H9 (cell line): ENCODE data around the gene TAS2R46. TPM values are rescaled to one million over a fixed set of nuclear protein-coding genes. Genes with fewer than 3 reads are reported as not detected.

Experiments used
- DNase-seq: peaks from one replicate; pipeline ENCODE4 v3.0.0-alpha.2; 2017
- H2AFZ ChIP-seq: one replicate; pipeline ENCODE4 v1.6.1; 2013; ENCODE audit warnings: mild to moderate bottlenecking, low read length, control low read depth, moderate library complexity
- H2AK5ac ChIP-seq: 2 replicates; pipeline ENCODE4 v1.6.1; 2013; ENCODE audit warnings: low read length, control low read depth, mixed read lengths; ENCODE audit not compliant: insufficient read length
- H2BK120ac ChIP-seq: one replicate; pipeline ENCODE4 v1.6.1; 2013; ENCODE audit warnings: low read depth, mild to moderate bottlenecking, low read length, control low read depth, inconsistent platforms; ENCODE audit not compliant: poor library complexity, severe bottlenecking
- H2BK12ac ChIP-seq: 2 replicates; pipeline ENCODE4 v1.6.1; 2013; ENCODE audit warnings: low read length, control low read depth, mixed read lengths, low read depth; ENCODE audit not compliant: insufficient read length
- H2BK15ac ChIP-seq: 2 replicates; pipeline ENCODE4 v1.6.1; 2013; ENCODE audit warnings: low read depth, low read length, control low read depth
- H2BK20ac ChIP-seq: one replicate; pipeline ENCODE4 v1.6.1; 2013; ENCODE audit warnings: low read depth, mild to moderate bottlenecking, low read length, control low read depth, inconsistent platforms; ENCODE audit not compliant: poor library complexity, severe bottlenecking
- H2BK5ac ChIP-seq: 2 replicates; pipeline ENCODE4 v1.6.1; 2013; ENCODE audit warnings: low read length, control low read depth, mixed read lengths; ENCODE audit not compliant: insufficient read length
- H3K14ac ChIP-seq: 2 replicates; pipeline ENCODE4 v1.6.1; 2013; ENCODE audit warnings: low read length, control low read depth; ENCODE audit not compliant: insufficient read depth
- H3K18ac ChIP-seq: 2 replicates; pipeline ENCODE4 v1.6.1; 2013; ENCODE audit warnings: low read depth, mild to moderate bottlenecking, mixed read lengths, low read length, control low read depth; ENCODE audit not compliant: insufficient read length
- H3K23ac ChIP-seq: 2 replicates; pipeline ENCODE4 v1.6.1; 2013; ENCODE audit warnings: low read length, control low read depth, mixed read lengths, low read depth; ENCODE audit not compliant: insufficient read length
- H3K23me2 ChIP-seq: 2 replicates; pipeline ENCODE4 v1.6.1; 2013; ENCODE audit warnings: low read depth, mild to moderate bottlenecking, mixed read lengths, low read length, control low read depth; ENCODE audit not compliant: insufficient read length, poor library complexity, severe bottlenecking
- H3K27ac ChIP-seq: 2 replicates; pipeline ENCODE4 v1.5.1; 2013; ENCODE audit warnings: low read length, control low read depth, mixed read lengths, low read depth; ENCODE audit not compliant: insufficient read length
- H3K27me3 ChIP-seq: 2 replicates; pipeline ENCODE4 v1.6.1; 2013; ENCODE audit warnings: low read length, control low read depth, inconsistent platforms; ENCODE audit not compliant: insufficient read depth
- H3K4ac ChIP-seq: 2 replicates; pipeline ENCODE4 v1.6.1; 2013; ENCODE audit warnings: low read depth, mild to moderate bottlenecking, control low read depth, inconsistent platforms, low read length, moderate library complexity
- H3K4me1 ChIP-seq: 2 replicates; pipeline ENCODE4 v1.6.1; 2013; ENCODE audit warnings: low read length, control low read depth, inconsistent platforms; ENCODE audit not compliant: insufficient read depth
- H3K4me2 ChIP-seq: 2 replicates; pipeline ENCODE4 v1.6.1; 2013; ENCODE audit warnings: low read length, control low read depth, mixed read lengths; ENCODE audit not compliant: insufficient read length, insufficient read depth
- H3K56ac ChIP-seq: 2 replicates; pipeline ENCODE4 v1.6.1; 2013; ENCODE audit warnings: low read depth, mild to moderate bottlenecking, mixed read lengths, low read length, control low read depth; ENCODE audit not compliant: insufficient read length
- H3K79me1 ChIP-seq: 2 replicates; pipeline ENCODE4 v1.6.1; 2013; ENCODE audit warnings: low read depth, mild to moderate bottlenecking, moderate library complexity, low read length, control low read depth, inconsistent platforms; ENCODE audit not compliant: insufficient read depth, poor library complexity, severe bottlenecking
- H3K79me2 ChIP-seq: 2 replicates; pipeline ENCODE4 v1.6.1; 2013; ENCODE audit warnings: low read length, control low read depth, inconsistent platforms; ENCODE audit not compliant: insufficient read depth
- H3K9ac ChIP-seq: 2 replicates; pipeline ENCODE4 v1.6.1; 2013; ENCODE audit warnings: low read length, control low read depth, mixed read lengths; ENCODE audit not compliant: insufficient read length; ENCODE audit errors: extremely low read depth
- H3K9me3 ChIP-seq: one replicate; pipeline ENCODE4 v1.6.1; 2013; ENCODE audit warnings: low read depth, low read length, inconsistent platforms; ENCODE audit not compliant: control insufficient read depth
- H3T11ph ChIP-seq: one replicate; pipeline ENCODE4 v1.6.1; 2013; ENCODE audit warnings: mild to moderate bottlenecking, low read length, control low read depth, inconsistent platforms
- H4K20me1 ChIP-seq: one replicate; pipeline ENCODE4 v1.6.1; 2013; ENCODE audit not compliant: control insufficient read depth, insufficient read length, insufficient read depth
- H4K5ac ChIP-seq: 2 replicates; pipeline ENCODE4 v1.6.1; 2013; ENCODE audit warnings: low read depth, mild to moderate bottlenecking, mixed read lengths, low read length, control low read depth; ENCODE audit not compliant: insufficient read length
- H4K8ac ChIP-seq: replicated peaks from 2 replicates; pipeline ENCODE4 v1.6.1; 2013; ENCODE audit warnings: low read length, control low read depth, mixed read lengths, low read depth; ENCODE audit not compliant: insufficient read length
- H4K91ac ChIP-seq: 2 replicates; pipeline ENCODE4 v1.6.1; 2013; ENCODE audit warnings: low read depth, mild to moderate bottlenecking, moderate library complexity, mixed read lengths, low read length, control low read depth; ENCODE audit not compliant: insufficient read length
- H3K27ac Mint-ChIP-seq, 3 experiments: 2 replicates in 2 of 3; 3 replicates in 1 of 3; pipeline ENCODE4 v1.8.0; 2020 to 2021; ENCODE audit warnings: mixed read lengths in 3 of 3, mild to moderate bottlenecking in 1 of 3, moderate library complexity in 1 of 3
- H3K27me3 Mint-ChIP-seq: 2 replicates; pipeline ENCODE4 v1.8.0; 2021; ENCODE audit warnings: low read depth, mild to moderate bottlenecking, moderate library complexity, mixed read lengths
- H3K36me3 Mint-ChIP-seq, 3 experiments: 2 replicates in 2 of 3; 3 replicates in 1 of 3; pipeline ENCODE4 v1.8.0; 2020 to 2021; ENCODE audit warnings: low read depth in 3 of 3, mixed read lengths in 3 of 3; ENCODE audit not compliant: insufficient read depth in 1 of 3
- H3K4me1 Mint-ChIP-seq, 2 experiments: 2 replicates each; pipeline ENCODE4 v1.8.0; 2020; ENCODE audit warnings: mixed read lengths in 2 of 2
- H3K4me3 Mint-ChIP-seq, 2 experiments: 2 replicates in 1 of 2; 3 replicates in 1 of 2; pipeline ENCODE4 v1.8.0; 2020 to 2021; ENCODE audit warnings: mild to moderate bottlenecking in 2 of 2, mixed read lengths in 2 of 2, moderate library complexity in 1 of 2
- H3K9me3 Mint-ChIP-seq, 2 experiments: 2 replicates in 1 of 2; 3 replicates in 1 of 2; pipeline ENCODE4 v1.8.0; 2020; ENCODE audit warnings: mild to moderate bottlenecking in 2 of 2, mixed read lengths in 2 of 2, moderate library complexity in 1 of 2
- WGBS: extraction: QIAGEN DNeasy Blood & Tissue Kit; methylation state at CpG from one replicate; pipeline ENCODE4 v1.1.7; 2013; ENCODE audit warnings: missing lambda C conversion rate, low lambda C conversion rate, mixed read lengths; ENCODE audit not compliant: insufficient read length; ENCODE audit errors: extremely low coverage; 5-methylcytosine and 5-hydroxymethylcytosine counted together
- total RNA-seq: library from RNA; stranded (reverse); gene quantifications from 2 replicates; pipeline ENCODE4 v1.2.1, GENCODE V29; 2021
- TF ChIP-seq, protein P1 (sequence below): fragments of 200-600 bp; sonication (generic); conservative IDR thresholded peaks from 3 replicates; pipeline ENCODE4 v1.8.0; 2021; ENCODE audit warnings: antibody characterized with exemption, mild to moderate bottlenecking

The TAS2R46 gene
- total RNA-seq, 1 experiment from 2014 or later: 1.2 TPM

DNA sequence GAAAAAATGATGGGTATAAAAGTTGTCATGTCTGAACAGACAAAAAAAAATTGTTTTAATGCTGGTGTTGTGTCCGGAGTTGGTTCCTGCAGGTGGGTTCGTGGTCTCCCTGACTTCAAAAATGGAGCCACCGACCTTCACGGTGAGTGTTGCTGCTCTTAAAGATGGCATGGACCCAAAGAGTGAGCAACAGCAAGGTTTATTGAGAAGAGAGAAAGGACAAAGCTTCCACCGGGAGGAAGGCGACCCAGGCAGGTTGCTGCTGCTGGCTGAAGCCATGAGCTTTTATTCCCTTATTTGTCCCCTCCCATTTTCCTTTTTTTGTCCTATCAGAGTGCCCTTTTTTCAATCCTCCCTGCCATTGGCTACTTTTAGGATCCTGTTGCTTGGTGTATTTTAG is 30.8 kb downstream of the TAS2R46 start, which contains the start of gene TAS2R31:
TAS2R31 (minus strand) TSS at position 101 of the 400 bp plus-strand sequence; CDS start at position 29, 72 bp downstream.
- H4K20me1 ChIP-seq: no peaks in the 10 kb centered on the region
- H2BK120ac ChIP-seq: no peak within 1 kb of the TSS
- no peak within 1 kb of the TSS for H3T11ph ChIP-seq
- no peak within 1 kb of the TSS for H2BK20ac ChIP-seq
- H3K79me2 ChIP-seq: no peaks in the 10 kb centered on the region
- H4K8ac ChIP-seq: no peak within 1 kb of the TSS
- no peak within 1 kb of the TSS for H3K4ac ChIP-seq
- TF ChIP-seq, protein P1, sequence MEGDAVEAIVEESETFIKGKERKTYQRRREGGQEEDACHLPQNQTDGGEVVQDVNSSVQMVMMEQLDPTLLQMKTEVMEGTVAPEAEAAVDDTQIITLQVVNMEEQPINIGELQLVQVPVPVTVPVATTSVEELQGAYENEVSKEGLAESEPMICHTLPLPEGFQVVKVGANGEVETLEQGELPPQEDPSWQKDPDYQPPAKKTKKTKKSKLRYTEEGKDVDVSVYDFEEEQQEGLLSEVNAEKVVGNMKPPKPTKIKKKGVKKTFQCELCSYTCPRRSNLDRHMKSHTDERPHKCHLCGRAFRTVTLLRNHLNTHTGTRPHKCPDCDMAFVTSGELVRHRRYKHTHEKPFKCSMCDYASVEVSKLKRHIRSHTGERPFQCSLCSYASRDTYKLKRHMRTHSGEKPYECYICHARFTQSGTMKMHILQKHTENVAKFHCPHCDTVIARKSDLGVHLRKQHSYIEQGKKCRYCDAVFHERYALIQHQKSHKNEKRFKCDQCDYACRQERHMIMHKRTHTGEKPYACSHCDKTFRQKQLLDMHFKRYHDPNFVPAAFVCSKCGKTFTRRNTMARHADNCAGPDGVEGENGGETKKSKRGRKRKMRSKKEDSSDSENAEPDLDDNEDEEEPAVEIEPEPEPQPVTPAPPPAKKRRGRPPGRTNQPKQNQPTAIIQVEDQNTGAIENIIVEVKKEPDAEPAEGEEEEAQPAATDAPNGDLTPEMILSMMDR: no peak
- H3K36me3 Mint-ChIP-seq: peaks cover 13 to 21% (median 19%) of the 10 kb centered on the region in 3 experiments
- H3K56ac ChIP-seq: no peak within 1 kb of the TSS
- H3K23me2 ChIP-seq: no peaks in the 10 kb centered on the region
- no peaks in the 10 kb centered on the region for H3K79me1 ChIP-seq
- no peak for DNase-seq
- H2BK12ac ChIP-seq: no peak within 1 kb of the TSS
- H3K4me1 Mint-ChIP-seq: no peaks in the 10 kb centered on the region
- H3K27ac Mint-ChIP-seq: no peak within 1 kb of the TSS
- no peak within 1 kb of the TSS for H3K14ac ChIP-seq
- H3K27me3 Mint-ChIP-seq: no peaks in the 10 kb centered on the region
- no peak within 1 kb of the TSS for H2AFZ ChIP-seq
- H3K18ac ChIP-seq: no peak within 1 kb of the TSS
- H4K5ac ChIP-seq: no peak within 1 kb of the TSS
- no peaks in the 10 kb centered on the region for H3K4me1 ChIP-seq
- H3K27ac ChIP-seq: no peak within 1 kb of the TSS
- H3K9me3 Mint-ChIP-seq: no peaks in the 10 kb centered on the region
- H2BK15ac ChIP-seq: no peak within 1 kb of the TSS
- H3K4me3 Mint-ChIP-seq: no peak within 1 kb of the TSS
- H3K27me3 ChIP-seq: no peaks in the 10 kb centered on the region
- no peak within 1 kb of the TSS for H4K91ac ChIP-seq
- H3K23ac ChIP-seq: no peak within 1 kb of the TSS
- H3K9ac ChIP-seq: no peak within 1 kb of the TSS
- no peak within 1 kb of the TSS for H2AK5ac ChIP-seq
- no peak within 1 kb of the TSS for H3K4me2 ChIP-seq
- WGBS: no CpG with 5 or more reads among the region's 6 CpGs
- H3K9me3 ChIP-seq: no peaks in the 10 kb centered on the region
- H2BK5ac ChIP-seq: no peak within 1 kb of the TSS
